Smooth muscle cell (in vitro differentiated cells): ENCODE measurements around the gene TUBB1. TPM values are rescaled to one million over a fixed set of nuclear protein-coding genes. Genes with fewer than 3 reads are reported as not detected.

Experiments used
- DNase-seq: peaks from one replicate; lab custom pipeline; 2025; ENCODE audit not compliant: unreplicated experiment; lab: John Stamatoyannopoulos, UW
- H2AFZ ChIP-seq: fragments of 200-600 bp; sonication (generic); 2 replicates; pipeline ENCODE4 v1.6.0; 2016; ENCODE audit warnings: antibody characterized with exemption, low read depth, mild to moderate bottlenecking
- H3F3A ChIP-seq: fragments of 200-600 bp; sonication (generic); 2 replicates; pipeline ENCODE4 v1.6.0; 2017; ENCODE audit warnings: antibody characterized with exemption, low read depth
- H3K27ac ChIP-seq: fragments of 200-600 bp; sonication (generic); 2 replicates; pipeline ENCODE4 v1.5.1; 2016; ENCODE audit warnings: low read depth, mild to moderate bottlenecking
- H3K27me3 ChIP-seq: fragments of 200-600 bp; sonication (generic); 2 replicates; pipeline ENCODE4 v1.6.1; 2016; ENCODE audit warnings: low read depth, mild to moderate bottlenecking
- H3K36me3 ChIP-seq: fragments of 200-600 bp; sonication (generic); 2 replicates; pipeline ENCODE4 v1.5.1; 2016; ENCODE audit warnings: low read depth
- H3K4me1 ChIP-seq: fragments of 200-600 bp; sonication (generic); 2 replicates; pipeline ENCODE4 v1.5.1; 2016; ENCODE audit warnings: low read depth
- H3K4me2 ChIP-seq: fragments of 200-600 bp; sonication (generic); 2 replicates; pipeline ENCODE4 v1.6.0; 2016; ENCODE audit warnings: mild to moderate bottlenecking
- H3K4me3 ChIP-seq: fragments of 200-600 bp; sonication (generic); 2 replicates; pipeline ENCODE4 v1.5.1; 2016; ENCODE audit warnings: mild to moderate bottlenecking
- H3K79me2 ChIP-seq: fragments of 200-600 bp; sonication (generic); 2 replicates; pipeline ENCODE4 v1.6.0; 2016; ENCODE audit warnings: low read depth, mild to moderate bottlenecking
- H3K9ac ChIP-seq: fragments of 200-600 bp; sonication (generic); 2 replicates; pipeline ENCODE4 v1.6.0; 2016; ENCODE audit warnings: low read depth
- H3K9me3 ChIP-seq: fragments of 200-600 bp; sonication (generic); replicated peaks from 2 replicates; pipeline ENCODE4 v1.5.1; 2016; ENCODE audit warnings: low read depth
- H4K20me1 ChIP-seq: fragments of 200-600 bp; sonication (generic); 2 replicates; pipeline ENCODE4 v1.6.0; 2016; ENCODE audit warnings: low read depth
- WGBS: methylation state at CpG from one replicate; pipeline ENCODE4 v1.1.7; 2016; ENCODE audit warnings: low lambda C conversion rate; 5-methylcytosine and 5-hydroxymethylcytosine counted together
- polyA plus RNA-seq: library from polyadenylated mRNA; unstranded; fragments of >200 nt; fragmentation: Nextera tagmentation; extraction: Ambion mirVana; gene quantifications from 2 replicates; pipeline ENCODE4 v1.2.1, GENCODE V29; 2016
- total RNA-seq: library from RNA; depleted of rRNA; stranded (reverse); fragments of >200 nt; gene quantifications from 2 replicates; pipeline ENCODE4 v1.2.3, GENCODE V29; 2014
- TF ChIP-seq, protein P1 (sequence below): fragments of 200-600 bp; sonication (generic); IDR thresholded peaks from 2 replicates; pipeline ENCODE4 v1.5.1; 2017; ENCODE audit warnings: borderline replicate concordance, mild to moderate bottlenecking, antibody characterized with exemption; ENCODE audit not compliant: insufficient read depth, poor library complexity, severe bottlenecking

Gene TUBB1
- total and polyA plus RNA-seq, 2 experiments from 2014 or later, result 0.67 TPM; not detected in 1

DNA sequence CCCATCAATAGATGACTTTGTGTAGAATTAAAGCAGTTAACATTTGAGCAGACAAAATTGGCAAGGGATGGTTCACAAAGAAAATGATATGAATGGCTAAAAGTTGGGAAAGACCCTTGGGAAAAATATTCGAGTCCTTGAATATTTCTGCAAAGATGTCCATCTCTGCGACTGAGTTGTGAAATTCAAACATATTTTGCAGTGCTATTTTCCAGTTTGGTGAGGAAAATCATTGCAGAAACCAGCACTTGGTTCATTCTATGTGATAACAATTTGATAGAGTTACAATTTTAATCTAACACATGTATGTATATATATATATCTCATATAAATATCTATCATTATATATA, 29.4 kb downstream of the TUBB1 start:
- 88% methylated on average over 2 of the region's 2 CpGs for WGBS
- TF ChIP-seq, protein P1, sequence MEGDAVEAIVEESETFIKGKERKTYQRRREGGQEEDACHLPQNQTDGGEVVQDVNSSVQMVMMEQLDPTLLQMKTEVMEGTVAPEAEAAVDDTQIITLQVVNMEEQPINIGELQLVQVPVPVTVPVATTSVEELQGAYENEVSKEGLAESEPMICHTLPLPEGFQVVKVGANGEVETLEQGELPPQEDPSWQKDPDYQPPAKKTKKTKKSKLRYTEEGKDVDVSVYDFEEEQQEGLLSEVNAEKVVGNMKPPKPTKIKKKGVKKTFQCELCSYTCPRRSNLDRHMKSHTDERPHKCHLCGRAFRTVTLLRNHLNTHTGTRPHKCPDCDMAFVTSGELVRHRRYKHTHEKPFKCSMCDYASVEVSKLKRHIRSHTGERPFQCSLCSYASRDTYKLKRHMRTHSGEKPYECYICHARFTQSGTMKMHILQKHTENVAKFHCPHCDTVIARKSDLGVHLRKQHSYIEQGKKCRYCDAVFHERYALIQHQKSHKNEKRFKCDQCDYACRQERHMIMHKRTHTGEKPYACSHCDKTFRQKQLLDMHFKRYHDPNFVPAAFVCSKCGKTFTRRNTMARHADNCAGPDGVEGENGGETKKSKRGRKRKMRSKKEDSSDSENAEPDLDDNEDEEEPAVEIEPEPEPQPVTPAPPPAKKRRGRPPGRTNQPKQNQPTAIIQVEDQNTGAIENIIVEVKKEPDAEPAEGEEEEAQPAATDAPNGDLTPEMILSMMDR, result no peak
- Histone ChIP-seq H3K36me3 (no peaks in the 10 kb centered on the region), H4K20me1 (no peaks in the 10 kb centered on the region), H2AFZ (no peak overlapping the region), H3K9me3 (no peaks in the 10 kb centered on the region), H3F3A (no peaks in the 10 kb centered on the region), H3K4me2 (peak overlapping the region; percentile 60), H3K79me2 (no peaks in the 10 kb centered on the region), H3K4me1 (no peaks in the 10 kb centered on the region), H3K9ac (no peak overlapping the region), H3K4me3 (peak overlapping the region; percentile 2), H3K27ac (peak overlapping the region; percentile 67), H3K27me3 (no peaks in the 10 kb centered on the region)
- no peak for DNase-seq

DNA sequence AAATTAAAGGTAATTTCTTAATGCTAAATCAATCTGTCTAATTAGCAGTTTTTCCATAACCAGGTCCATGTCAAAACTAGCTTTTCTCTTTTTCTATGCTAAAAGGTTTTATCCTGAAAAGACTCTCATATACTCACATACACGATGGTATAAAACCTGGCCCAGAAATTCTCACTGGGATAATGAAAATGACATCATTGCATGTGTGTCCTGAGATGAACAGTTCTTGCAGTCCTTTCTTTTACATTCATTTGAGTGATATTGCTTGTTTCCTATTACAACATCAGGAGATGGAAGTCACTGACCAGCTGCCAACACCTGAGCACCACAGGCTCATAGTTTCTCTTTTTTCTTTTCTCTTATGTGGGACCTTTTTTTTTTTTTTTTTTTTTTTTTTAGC, 31.2 kb downstream of the TUBB1 start:
- TF ChIP-seq, protein P1, result no peak
- 85% methylated on average over 1 of the region's 1 CpG for WGBS

DNA sequence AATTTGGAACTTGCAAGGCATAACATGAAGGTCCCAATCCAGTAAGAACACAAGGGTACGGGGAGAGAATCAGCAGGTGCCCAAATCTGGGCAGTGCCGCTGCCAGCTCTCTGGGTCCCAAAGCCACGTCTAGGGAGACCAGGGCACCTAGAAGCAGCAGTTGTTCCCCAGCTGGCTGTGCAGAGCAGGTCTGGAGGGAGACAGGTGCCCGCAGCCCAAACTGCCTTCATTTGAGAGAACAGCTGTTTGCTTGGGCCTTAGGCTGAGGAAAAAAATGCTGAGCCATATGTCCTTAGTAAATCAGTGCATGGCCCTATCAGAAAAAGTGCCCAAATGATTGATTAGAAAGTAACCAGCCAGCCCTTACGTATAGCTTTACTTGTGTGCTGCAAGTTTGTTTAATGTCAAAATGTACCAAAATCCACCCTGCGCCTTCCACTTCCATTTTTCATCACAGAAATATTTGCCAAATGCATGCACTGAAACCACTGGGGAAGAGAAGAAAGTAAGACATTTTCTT, 32.5 kb downstream of the TUBB1 start:
- H3K4me3 ChIP-seq, result no peak overlapping the region
- no peaks in the 10 kb centered on the region for H3K27me3 ChIP-seq
- no peak overlapping the region for H2AFZ ChIP-seq
- DNase-seq, result no peak
- TF ChIP-seq, protein P1, result no peak
- no peak overlapping the region for H3K9ac ChIP-seq
- no peaks in the 10 kb centered on the region for H3K4me1 ChIP-seq
- H3K79me2 ChIP-seq, result no peaks in the 10 kb centered on the region
- H3K27ac ChIP-seq, result no peak overlapping the region
- H3K4me2 ChIP-seq, result no peak overlapping the region
- no peaks in the 10 kb centered on the region for H3F3A ChIP-seq
- no peaks in the 10 kb centered on the region for H3K36me3 ChIP-seq
- WGBS, result 90% methylated on average over 6 of the region's 6 CpGs
- H3K9me3 ChIP-seq, result no peaks in the 10 kb centered on the region
- no peaks in the 10 kb centered on the region for H4K20me1 ChIP-seq

More for the DNA sequence above, 31.2 kb downstream of the TUBB1 start:
- no peak overlapping the region for H3K4me2 ChIP-seq
- no peaks in the 10 kb centered on the region for H3K36me3 ChIP-seq
- no peaks in the 10 kb centered on the region for H3K4me1 ChIP-seq
- no peaks in the 10 kb centered on the region for H4K20me1 ChIP-seq
- H2AFZ ChIP-seq, result no peak overlapping the region
- H3F3A ChIP-seq, result no peaks in the 10 kb centered on the region
- no peak overlapping the region for H3K4me3 ChIP-seq
- no peaks in the 10 kb centered on the region for H3K27me3 ChIP-seq
- no peak overlapping the region for H3K9ac ChIP-seq
- no peak for DNase-seq
- no peaks in the 10 kb centered on the region for H3K79me2 ChIP-seq
- no peaks in the 10 kb centered on the region for H3K9me3 ChIP-seq
- H3K27ac ChIP-seq, result no peak overlapping the region

DNA sequence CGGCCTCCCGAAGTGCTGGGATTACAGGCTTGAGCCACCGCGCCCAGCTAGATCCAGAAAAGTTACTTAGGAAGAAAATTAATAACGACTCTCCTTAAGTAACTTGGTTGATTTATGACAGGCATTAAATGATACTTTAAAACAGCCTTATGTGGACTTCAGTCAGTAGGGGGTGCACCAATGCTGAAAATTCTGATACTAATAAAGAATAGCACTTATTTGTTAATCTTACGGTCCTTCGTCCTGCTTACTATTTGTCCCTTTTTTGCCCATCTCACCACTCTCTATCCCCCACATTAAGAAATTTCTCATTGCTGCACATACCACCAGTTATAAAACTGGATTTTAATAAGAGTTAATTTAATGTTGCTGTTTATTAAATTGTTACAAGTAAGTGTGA, 36.1 kb downstream of the TUBB1 start:
- Histone ChIP-seq H3K4me1 (no peaks in the 10 kb centered on the region), H3K27me3 (no peaks in the 10 kb centered on the region), H3K9ac (no peak overlapping the region), H3K27ac (no peak overlapping the region), H3K9me3 (no peaks in the 10 kb centered on the region), H3K36me3 (no peaks in the 10 kb centered on the region), H3K4me2 (no peak overlapping the region), H3K79me2 (no peaks in the 10 kb centered on the region), H3F3A (no peaks in the 10 kb centered on the region), H3K4me3 (no peak overlapping the region), H2AFZ (no peak overlapping the region), H4K20me1 (no peaks in the 10 kb centered on the region)
- TF ChIP-seq, protein P1, result peak; percentile 29
- DNase-seq, result no peak
- WGBS, result 90% methylated on average over 7 of the region's 7 CpGs
